Panc1 (cell line): ENCODE measurements around the gene PCYT2. TPM values are rescaled to one million over a fixed set of nuclear protein-coding genes. Genes with fewer than 3 reads are reported as not detected.

ENCODE experiments used
- ATAC-seq: fragments of 200-7000 bp; cut with Tn5 transposase; 2 replicates; pipeline ENCODE4 v1.9.1; 2020; ENCODE audit warnings: mild to moderate bottlenecking, moderate library complexity
- BruUV-seq: library from RNA; stranded (reverse); fragments of 400-500 nt; replicated peaks from 2 replicates; lab custom pipeline; 2021; lab: Mats Ljungman, UMichigan
- CTCF ChIA-PET: fragments of 300-600 bp; sonication (Branson Sonifier 250); formaldehyde crosslinking; loops from one replicate; lab custom pipeline; 2022; ENCODE audit warnings: antibody characterized with exemption; lab: Charles Lee
- POLR2A ChIA-PET: fragments of 300-600 bp; sonication (Branson Sonifier 250); formaldehyde crosslinking; loops from one replicate; lab custom pipeline; 2022; ENCODE audit warnings: antibody characterized with exemption; lab: Charles Lee
- DNase-seq: peaks from one replicate; pipeline ENCODE4 v3.0.0-alpha.2; 2010; ENCODE audit warnings: low read depth, low spot score
- H3K27ac ChIP-seq: 2 replicates; pipeline ENCODE4 v1.5.1; 2011; ENCODE audit warnings: mild to moderate bottlenecking, low read length, inconsistent platforms
- H3K27me3 ChIP-seq: fragments of 200-500 bp; sonication (Bioruptor generic); 2 replicates; pipeline ENCODE4 v1.6.0; 2014; ENCODE audit warnings: low read length, inconsistent platforms; ENCODE audit not compliant: control insufficient read depth, insufficient read depth
- H3K36me3 ChIP-seq: fragments of 200-500 bp; sonication (Bioruptor generic); 2 replicates; pipeline ENCODE4 v1.5.1; 2014; ENCODE audit warnings: inconsistent platforms, mild to moderate bottlenecking, low read length, moderate library complexity; ENCODE audit not compliant: control insufficient read depth, insufficient read depth
- H3K4me1 ChIP-seq: 2 replicates; pipeline ENCODE4 v1.5.1; 2011; ENCODE audit warnings: inconsistent platforms, mild to moderate bottlenecking, low read length, moderate library complexity; ENCODE audit not compliant: control insufficient read depth, insufficient read depth
- H3K4me3 ChIP-seq, 2 experiments: 2 replicates each; pipeline ENCODE4 v1.5.1; 2011 to 2012; ENCODE audit warnings: low read depth in 2 of 2, low read length in 2 of 2, mild to moderate bottlenecking in 2 of 2, inconsistent platforms in 1 of 2, moderate library complexity in 1 of 2
- H3K9me3 ChIP-seq: fragments of 200-500 bp; sonication (Bioruptor generic); 2 replicates; pipeline ENCODE4 v1.5.1; 2014; ENCODE audit warnings: low read depth, mild to moderate bottlenecking, inconsistent platforms, low read length, moderate library complexity; ENCODE audit not compliant: control insufficient read depth, insufficient read depth
- POLR2AphosphoS5 ChIP-seq: IDR thresholded peaks from 2 replicates; pipeline ENCODE4 v1.6.1; 2012; ENCODE audit warnings: mild to moderate bottlenecking, low read depth, low read length, moderate library complexity
- SIN3A ChIP-seq: IDR thresholded peaks from 2 replicates; pipeline ENCODE4 v1.6.1; 2012; ENCODE audit warnings: low read depth, mild to moderate bottlenecking, low read length, moderate library complexity, borderline replicate concordance; ENCODE audit not compliant: insufficient read depth
- TCF7L2 ChIP-seq: IDR thresholded peaks from 2 replicates; pipeline ENCODE4 v1.6.1; 2011; ENCODE audit warnings: mild to moderate bottlenecking, low read depth, low read length, inconsistent platforms
- in situ Hi-C: cut with HindIII; loops from 2 replicates; pipeline ENCODE4 v1.10.0; 2016; ENCODE audit warnings: low sequenced_read_pairs, low pct_unique_long_range_greater_than_20kb
- intact Hi-C: fragments of 100-400 bp; cut with micrococcal nuclease; formaldehyde crosslinking; loops from one replicate; pipeline ENCODE4 v1.10.0; 2022; ENCODE audit not compliant: unreplicated experiment
- total RNA-seq: library from RNA; stranded (reverse); gene quantifications from one replicate; pipeline ENCODE4 v1.2.1, GENCODE V29; 2021; ENCODE audit not compliant: unreplicated experiment
- TF ChIP-seq, protein P1 (sequence below), 2 experiments: IDR thresholded peaks; 2 replicates each; pipeline ENCODE4 v1.6.1; 2011 to 2012; ENCODE audit warnings: low read depth in 2 of 2, control low read depth in 1 of 2, low read length in 1 of 2, mild to moderate bottlenecking in 1 of 2, moderate library complexity in 1 of 2; ENCODE audit not compliant: insufficient read depth in 1 of 2
- TF ChIP-seq, protein P2 (sequence below): fragments of 450-650 bp; IDR thresholded peaks from 2 replicates; pipeline ENCODE4 v1.5.1; 2017; ENCODE audit warnings: mild to moderate bottlenecking

Gene PCYT2
- total RNA-seq, 1 experiment from 2014 or later: 91.2 TPM

DNA sequence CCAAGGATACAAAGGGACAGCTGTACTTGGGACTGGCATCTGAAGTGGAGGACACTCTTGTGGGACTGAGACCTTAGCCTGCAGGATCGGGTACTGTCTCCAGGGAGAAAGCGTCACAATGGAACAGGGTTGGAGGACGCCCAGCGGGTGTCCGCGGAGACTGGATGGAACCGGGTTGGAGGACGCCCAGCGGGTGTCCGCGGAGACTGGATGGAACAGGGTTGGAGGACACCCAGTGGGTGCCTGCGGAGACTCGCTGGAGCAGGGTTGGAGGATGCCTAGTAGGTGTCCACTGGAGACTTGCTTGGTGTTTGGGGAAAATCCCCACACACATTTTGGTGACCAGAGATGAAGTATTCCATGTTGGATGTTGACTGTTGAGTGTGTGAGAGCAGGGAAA, 36.0 kb upstream of the PCYT2 start, which contains the start of gene MYADML2:
Gene MYADML2, minus strand, starts transcription at position 45 of the 400 bp plus-strand sequence. CDS start 5,492 bp downstream, outside the sequence.
- Histone ChIP-seq H3K36me3 (no peaks in the 10 kb centered on the region), H3K27me3 (no peaks in the 10 kb centered on the region), H3K4me3 (no peak within 1 kb of the TSS), H3K4me1 (no peaks in the 10 kb centered on the region), H3K9me3 (no peaks in the 10 kb centered on the region), H3K27ac (no peak within 1 kb of the TSS)
- no peak for ATAC-seq
- intact Hi-C loops (no loop called here), in situ Hi-C loops (no loop called here)
- DNase-seq: no peak
- ChIA-PET POLR2A (no interaction called here), CTCF (no interaction called here)
- no TSS peak for BruUV-seq
- TF ChIP-seq, protein P1, sequence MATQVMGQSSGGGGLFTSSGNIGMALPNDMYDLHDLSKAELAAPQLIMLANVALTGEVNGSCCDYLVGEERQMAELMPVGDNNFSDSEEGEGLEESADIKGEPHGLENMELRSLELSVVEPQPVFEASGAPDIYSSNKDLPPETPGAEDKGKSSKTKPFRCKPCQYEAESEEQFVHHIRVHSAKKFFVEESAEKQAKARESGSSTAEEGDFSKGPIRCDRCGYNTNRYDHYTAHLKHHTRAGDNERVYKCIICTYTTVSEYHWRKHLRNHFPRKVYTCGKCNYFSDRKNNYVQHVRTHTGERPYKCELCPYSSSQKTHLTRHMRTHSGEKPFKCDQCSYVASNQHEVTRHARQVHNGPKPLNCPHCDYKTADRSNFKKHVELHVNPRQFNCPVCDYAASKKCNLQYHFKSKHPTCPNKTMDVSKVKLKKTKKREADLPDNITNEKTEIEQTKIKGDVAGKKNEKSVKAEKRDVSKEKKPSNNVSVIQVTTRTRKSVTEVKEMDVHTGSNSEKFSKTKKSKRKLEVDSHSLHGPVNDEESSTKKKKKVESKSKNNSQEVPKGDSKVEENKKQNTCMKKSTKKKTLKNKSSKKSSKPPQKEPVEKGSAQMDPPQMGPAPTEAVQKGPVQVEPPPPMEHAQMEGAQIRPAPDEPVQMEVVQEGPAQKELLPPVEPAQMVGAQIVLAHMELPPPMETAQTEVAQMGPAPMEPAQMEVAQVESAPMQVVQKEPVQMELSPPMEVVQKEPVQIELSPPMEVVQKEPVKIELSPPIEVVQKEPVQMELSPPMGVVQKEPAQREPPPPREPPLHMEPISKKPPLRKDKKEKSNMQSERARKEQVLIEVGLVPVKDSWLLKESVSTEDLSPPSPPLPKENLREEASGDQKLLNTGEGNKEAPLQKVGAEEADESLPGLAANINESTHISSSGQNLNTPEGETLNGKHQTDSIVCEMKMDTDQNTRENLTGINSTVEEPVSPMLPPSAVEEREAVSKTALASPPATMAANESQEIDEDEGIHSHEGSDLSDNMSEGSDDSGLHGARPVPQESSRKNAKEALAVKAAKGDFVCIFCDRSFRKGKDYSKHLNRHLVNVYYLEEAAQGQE (IDR thresholded peaks at IDR 0.05; ENCODE audit: insufficient read depth in 1 of 2, low read depth in 2 of 2, low read length in 1 of 2): no peak
- TF ChIP-seq TCF7L2: no peak
- TF ChIP-seq, protein P2, sequence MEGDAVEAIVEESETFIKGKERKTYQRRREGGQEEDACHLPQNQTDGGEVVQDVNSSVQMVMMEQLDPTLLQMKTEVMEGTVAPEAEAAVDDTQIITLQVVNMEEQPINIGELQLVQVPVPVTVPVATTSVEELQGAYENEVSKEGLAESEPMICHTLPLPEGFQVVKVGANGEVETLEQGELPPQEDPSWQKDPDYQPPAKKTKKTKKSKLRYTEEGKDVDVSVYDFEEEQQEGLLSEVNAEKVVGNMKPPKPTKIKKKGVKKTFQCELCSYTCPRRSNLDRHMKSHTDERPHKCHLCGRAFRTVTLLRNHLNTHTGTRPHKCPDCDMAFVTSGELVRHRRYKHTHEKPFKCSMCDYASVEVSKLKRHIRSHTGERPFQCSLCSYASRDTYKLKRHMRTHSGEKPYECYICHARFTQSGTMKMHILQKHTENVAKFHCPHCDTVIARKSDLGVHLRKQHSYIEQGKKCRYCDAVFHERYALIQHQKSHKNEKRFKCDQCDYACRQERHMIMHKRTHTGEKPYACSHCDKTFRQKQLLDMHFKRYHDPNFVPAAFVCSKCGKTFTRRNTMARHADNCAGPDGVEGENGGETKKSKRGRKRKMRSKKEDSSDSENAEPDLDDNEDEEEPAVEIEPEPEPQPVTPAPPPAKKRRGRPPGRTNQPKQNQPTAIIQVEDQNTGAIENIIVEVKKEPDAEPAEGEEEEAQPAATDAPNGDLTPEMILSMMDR: no peak
- TF ChIP-seq SIN3A: no peak
- no peak for TF ChIP-seq POLR2AphosphoS5

DNA sequence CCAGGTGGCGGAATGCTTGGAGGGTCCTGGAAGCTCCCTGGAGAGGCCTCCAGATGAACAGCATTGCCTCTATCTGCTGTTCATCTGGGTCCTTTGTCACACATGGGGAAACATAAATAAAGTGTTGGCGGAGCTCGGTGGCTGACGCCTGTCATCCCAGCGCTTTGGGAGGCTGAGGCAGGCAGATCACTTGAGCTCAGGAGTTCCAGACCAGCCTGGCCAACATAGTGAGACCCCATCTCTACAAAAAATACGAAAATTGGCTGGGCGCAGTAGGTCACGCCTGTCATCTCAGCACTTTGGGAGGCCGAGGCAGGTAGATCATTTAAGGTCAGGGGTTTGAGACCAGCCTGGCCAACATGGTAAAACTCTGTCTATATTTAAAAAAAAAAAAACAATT, 33.7 kb upstream of the PCYT2 start:
- ATAC-seq (no peak), DNase-seq (no peak)
- Histone ChIP-seq H3K27me3 (no peaks in the 10 kb centered on the region), H3K9me3 (no peaks in the 10 kb centered on the region), H3K27ac (no peak overlapping the region), H3K36me3 (no peaks in the 10 kb centered on the region), H3K4me3 (no peak overlapping the region), H3K4me1 (no peaks in the 10 kb centered on the region)
- no TSS peak for BruUV-seq
- TF ChIP-seq, protein P1 (IDR thresholded peaks at IDR 0.05; ENCODE audit: insufficient read depth in 1 of 2, low read depth in 2 of 2, low read length in 1 of 2): no peak
- TF ChIP-seq POLR2AphosphoS5: no peak
- TF ChIP-seq, protein P2: no peak
- TF ChIP-seq TCF7L2: no peak
- TF ChIP-seq SIN3A: no peak
- POLR2A ChIA-PET: no interaction called here
- intact Hi-C loops (no loop called here), in situ Hi-C loops (no loop called here)
- CTCF ChIA-PET: interaction anchor here (0.7 kb wide), 1 partner anchor 289 kb away, joined by 3 read pairs; no protein-coding TSS in a partner anchor
